DMS53 treated with DMSO at 0.1 percent for 48 hours (cell line): ENCODE results near the gene RAB24.
"Not testable (repeated sequence)": the region's sequence is repeated elsewhere in the genome, so short reads cannot be mapped to it uniquely, and the experiment has no call there.

Source experiments
- DNase-seq: peaks from one replicate; lab custom pipeline; 2025; ENCODE audit not compliant: unreplicated experiment; lab: John Stamatoyannopoulos, UW

Gene RAB24

DNA sequence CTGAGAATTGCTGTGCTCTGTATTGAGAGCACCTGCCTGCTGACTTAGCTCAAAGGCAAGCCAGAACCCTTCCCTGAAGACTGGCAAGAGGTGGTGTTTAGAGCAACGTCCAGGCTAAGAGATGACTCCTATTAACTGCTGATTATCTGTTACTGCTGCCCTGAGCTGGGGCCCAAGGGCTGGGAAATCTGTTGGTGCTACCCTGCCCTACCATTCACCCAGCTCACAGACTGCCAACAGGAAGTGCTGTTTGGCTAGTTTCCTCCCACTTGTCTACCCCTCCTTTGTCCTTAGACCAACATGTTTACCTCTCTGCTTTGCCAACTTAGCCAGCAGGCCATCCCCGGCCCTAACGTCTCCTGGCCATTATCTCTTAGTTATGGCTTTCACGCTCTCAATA, 6.9 kb downstream of the RAB24 start:
- no peak for DNase-seq

DNA sequence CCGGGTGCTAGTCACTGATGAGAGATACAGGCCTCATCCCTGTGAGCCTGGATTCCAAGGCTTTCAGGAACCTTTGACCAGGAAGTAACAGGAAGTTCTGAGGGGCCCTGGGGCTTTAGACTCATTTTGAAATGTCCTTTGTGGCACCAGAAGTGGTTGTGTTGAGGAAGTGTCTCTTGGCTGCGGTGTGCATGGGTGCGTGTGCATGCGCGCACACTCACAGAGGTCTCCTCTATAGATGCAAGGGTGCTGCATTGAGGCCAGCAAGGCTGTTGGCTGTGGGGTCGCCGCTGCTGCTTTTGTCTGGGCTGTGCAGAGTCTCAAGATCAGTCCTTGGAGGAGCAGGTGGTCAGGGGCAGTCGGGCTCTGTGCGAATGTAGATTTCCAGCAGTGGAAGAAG, 7.6 kb downstream of the RAB24 start:
- no peak for DNase-seq

- DNase-seq, result no peak
Measured at GRCh38 chr5:177294632-177295031, 8.9 kb downstream of the RAB24 start.

GRCh38 chr5:177293819-177294581, 9.5 kb downstream of the RAB24 start:
- no peak for DNase-seq

DNA sequence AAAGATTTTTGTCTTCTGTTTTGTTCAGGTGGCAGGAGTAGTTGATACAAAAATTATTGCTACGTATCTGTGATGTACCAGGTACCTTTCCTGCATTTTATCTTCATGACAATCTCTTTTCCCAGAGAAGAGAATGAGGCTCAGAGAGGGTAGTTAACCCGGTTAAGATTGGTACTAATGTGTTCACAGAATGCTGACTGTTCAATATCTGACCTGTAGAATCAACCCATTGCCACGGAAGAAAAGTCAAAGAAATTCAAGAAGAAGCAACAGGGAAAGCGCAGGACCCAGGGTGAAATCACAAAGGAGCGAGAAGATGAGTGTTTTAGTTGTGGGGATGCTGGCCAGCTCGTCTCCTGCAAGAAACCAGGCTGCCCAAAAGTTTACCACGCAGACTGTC, 11.8 kb downstream of the RAB24 start:
- DNase-seq, result no peak

DNA sequence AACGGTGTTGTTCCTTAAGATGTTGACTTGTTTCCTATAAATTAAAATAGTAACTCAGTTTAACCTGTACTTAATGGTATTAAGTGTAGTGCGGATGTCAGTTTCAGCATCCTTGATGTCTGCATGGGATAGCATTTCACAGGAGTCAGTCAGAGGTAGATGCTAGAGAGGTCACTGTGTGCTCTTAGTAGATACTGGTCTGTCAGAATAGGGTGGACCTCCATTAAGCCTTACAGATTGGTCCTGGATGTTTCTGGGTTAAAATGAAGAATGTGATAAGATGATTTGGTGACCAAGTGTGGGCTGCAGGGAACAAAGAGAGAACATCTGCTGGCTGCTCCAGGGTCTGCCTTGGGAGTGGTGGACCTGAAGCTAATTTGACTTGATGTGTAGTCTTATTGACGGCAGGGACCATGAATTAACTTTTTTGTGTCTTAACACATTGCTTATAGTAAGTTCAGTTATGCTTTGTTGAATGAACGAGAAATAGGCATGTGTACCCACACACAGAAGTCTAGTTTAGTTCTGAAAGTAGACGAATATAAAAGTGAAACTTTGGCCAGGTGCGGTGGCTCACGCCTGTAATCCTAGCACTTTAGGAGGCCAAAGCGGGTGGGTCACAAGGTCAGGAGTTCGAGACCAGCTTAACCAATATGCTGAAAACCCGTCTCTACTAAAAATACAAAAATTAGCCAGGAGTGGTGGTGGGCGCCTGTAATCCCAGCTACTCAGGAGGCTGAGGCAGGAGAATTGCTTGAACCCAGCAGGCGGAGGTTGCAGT, 12.5 kb downstream of the RAB24 start:
- no peak for DNase-seq

DNA sequence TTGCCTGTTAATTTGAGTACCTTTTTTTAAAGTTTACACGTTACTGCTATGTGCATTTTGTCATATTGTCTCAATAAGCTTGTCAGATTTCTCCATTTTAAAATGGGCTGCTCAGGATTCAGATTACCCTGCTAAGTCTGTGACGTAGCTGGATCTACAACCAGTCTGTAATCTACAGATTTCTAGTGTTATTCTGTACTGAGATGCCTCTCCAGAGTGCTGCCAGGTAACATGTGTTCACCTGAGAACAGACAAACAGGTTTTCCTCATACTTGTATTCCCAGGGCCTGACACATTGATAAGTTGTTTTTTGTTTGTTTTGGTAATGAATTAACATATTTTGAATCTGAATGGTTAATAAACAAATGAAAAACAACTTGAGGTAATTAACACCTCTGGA, 15.3 kb downstream of the RAB24 start:
- no peak for DNase-seq

DNA sequence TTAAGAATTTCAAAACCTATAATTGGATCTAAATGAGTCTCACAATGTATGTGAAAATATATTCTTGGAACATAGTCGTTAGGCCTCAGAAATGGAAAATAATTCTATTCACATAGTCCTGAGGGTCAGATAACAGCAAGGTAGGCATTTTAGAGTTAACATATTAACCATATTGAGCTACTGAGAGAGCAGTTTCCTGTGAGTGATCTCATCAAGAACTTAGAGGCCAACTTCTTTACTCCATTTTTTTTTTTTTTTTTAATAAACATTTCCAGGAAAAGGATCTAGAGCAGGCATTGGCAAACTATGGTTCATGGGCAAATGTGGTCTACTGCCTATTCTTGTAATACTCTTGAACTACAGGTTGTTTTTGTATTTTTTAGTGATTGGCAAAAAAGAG, 26.6 kb downstream of the RAB24 start:
- DNase-seq, result no peak

DNA sequence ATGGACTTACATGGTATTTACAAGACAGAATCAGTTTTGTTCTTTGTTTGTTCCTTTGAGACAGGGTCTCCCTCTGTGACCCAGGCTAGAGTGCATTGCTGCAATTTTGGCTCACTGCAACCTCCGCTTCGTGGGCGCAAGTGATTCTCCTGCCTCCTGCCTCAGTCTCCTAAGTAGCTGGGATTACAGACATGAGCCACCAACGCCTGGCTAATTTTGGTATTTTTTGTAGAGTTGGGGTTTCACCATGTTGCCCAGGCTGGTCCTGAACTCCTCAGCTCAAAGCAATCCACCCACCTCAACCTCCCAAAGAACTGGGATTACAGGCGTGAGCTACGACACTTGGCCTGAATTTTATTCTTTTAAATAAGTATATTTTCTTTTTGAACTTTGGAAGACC, 27.6 kb downstream of the RAB24 start:
- no peak for DNase-seq

DNA sequence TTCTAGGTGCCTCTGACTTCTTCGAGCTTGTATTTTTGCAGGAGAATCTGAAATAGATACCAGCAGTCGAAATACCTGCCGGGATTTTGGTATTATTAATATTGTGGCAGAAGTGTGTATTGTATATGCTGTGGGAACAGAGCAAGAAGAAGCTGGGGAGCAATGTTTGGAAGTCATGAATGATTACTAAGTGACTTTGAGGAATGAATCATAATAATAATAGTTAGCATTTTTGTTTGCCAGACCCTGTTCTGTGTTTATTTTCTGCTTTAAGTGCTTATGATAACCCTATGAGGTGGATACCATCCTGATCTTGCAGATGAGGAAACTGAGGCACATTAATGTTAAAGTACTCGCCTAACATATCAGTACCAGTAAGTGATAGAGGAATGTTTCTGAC, 32.4 kb downstream of the RAB24 start:
- no peak for DNase-seq

GRCh38 chr5:177270653-177271052, 32.9 kb downstream of the RAB24 start:
- DNase-seq, result no peak

GRCh38 chr5:177269976-177270375, 33.5 kb downstream of the RAB24 start:
- DNase-seq, result no peak

DNA sequence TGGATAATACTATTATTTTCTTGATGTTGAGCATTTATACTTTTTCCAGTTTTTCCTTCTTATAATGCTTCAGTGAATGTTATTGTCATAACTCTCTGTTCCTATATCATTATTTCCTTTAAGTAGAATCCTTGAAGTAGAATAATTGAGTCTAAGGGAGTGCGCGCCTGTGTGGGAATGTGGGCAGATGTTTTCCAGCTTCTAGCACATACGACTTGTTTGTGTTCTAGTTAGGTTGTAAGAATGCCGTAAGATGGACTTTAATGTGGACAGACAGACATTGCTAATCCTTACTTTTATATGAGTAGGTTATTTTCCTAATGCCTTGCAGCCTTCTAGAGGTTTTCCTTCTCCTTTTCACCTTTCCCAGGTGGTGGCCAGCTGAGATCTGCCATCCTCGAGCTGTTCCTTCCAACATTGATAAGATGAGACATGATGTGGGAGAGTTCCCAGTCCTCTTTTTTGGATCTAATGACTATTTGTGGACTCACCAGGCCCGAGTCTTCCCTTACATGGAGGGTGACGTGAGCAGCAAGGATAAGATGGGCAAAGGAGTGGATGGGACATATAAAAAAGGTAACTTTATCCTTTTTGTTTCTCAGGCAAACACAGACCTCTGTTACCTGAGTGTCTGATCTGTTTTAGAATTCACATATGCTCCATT, 34.2 kb downstream of the RAB24 start:
- DNase-seq, result no peak

GRCh38 chr5:177265395-177265794, 38.1 kb downstream of the RAB24 start:
- no peak for DNase-seq

- no peak for DNase-seq
Measured at GRCh38 chr5:177264178-177264577, 39.3 kb downstream of the RAB24 start.

DNA sequence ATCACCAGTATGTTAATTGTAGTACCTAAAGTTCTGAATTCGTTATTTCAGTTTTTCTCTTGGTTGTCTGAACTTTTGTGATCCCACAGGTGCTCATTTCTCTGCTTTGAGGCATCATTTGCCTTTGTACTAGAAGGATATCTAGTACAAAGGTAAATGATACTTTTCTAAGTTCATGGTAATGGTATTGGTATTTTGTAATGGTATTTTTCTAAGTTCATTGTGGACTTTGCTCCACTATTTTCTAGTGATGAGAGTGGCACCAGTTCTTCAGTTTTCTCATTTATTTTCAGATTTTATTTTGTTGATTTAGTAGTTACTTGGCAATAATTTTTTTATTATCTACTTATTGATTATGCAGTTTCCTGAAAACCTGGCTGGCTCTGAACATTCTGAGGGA, 42.0 kb downstream of the RAB24 start:
- no peak for DNase-seq

DNA sequence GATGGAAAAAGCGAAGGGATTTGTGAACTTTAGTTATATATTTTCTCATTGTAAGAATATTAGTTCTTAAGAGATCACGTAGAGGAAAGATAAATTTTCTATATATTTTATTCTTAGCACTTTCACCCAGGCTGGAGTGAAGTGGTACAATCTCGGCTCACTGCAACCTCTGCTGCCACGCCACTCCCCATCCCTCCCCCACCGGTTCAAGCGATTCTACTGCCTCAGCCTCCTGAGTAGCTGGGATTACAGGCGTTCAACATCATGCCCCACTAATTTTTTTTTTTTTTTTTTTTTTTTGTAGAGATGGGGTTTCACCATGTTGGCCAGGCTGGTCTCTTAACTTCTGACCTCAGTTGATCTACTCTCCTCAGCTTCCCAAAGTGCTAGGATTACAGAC, 42.6 kb downstream of the RAB24 start:
- DNase-seq, result no peak

GRCh38 chr5:177258711-177259110, 44.8 kb downstream of the RAB24 start:
- not testable (repeated sequence) for DNase-seq

- DNase-seq, result no peak
Measured at GRCh38 chr5:177256296-177256695, 47.2 kb downstream of the RAB24 start.

DNA sequence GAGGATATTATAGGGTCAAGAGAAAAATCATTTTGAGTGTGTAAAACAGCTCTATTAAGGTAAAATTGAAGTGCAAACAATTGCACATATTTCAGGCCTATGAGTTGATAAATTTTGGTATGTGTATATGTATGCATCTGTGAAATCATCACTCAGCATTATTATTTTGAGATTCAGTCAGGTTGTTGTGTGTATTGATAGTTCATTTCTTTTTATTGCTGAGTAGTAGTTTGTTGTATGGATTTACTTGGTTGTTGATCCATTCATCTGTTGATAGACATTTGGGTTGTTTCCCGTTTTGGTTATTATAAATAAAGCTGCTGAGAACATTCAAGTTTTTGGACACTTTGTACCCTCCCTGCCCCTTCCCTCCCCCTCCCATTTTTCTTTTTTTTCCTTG, 50.3 kb downstream of the RAB24 start:
- no peak for DNase-seq
